Subcutaneous adipose tissue (tissue), 4 donors: ENCODE measurements around the gene CAVIN1. TPM values are rescaled to one million over a fixed set of nuclear protein-coding genes. Genes with fewer than 3 reads are reported as not detected.

Experiments
- CTCF ChIP-seq: fragments of 450-650 bp; IDR thresholded peaks from one replicate; pipeline ENCODE4 v1.5.1; 2016; ENCODE audit warnings: low read depth, mild to moderate bottlenecking, control low read depth, antibody characterized with exemption, moderate library complexity
- total RNA-seq, 4 donors: library from RNA; depleted of rRNA; stranded (reverse); fragments of >200 nt; gene quantifications; one replicate each; pipeline ENCODE4 v1.1.0, GENCODE V29; 2016

Gene CAVIN1
- total RNA-seq, 4 donors from 2014 or later, result 307 to 781 (median 518) TPM

- no peak for TF ChIP-seq CTCF
These were observed 1.3 kb downstream of the CAVIN1 start for GRCh38 chr17:42421507-42422338.

- TF ChIP-seq CTCF, result no peak
These were observed 1.9 kb downstream of the CAVIN1 start for GRCh38 chr17:42421136-42421506.

- no peak for TF ChIP-seq CTCF
These were observed 8.2 kb downstream of the CAVIN1 start for GRCh38 chr17:42414704-42415409.

GRCh38 chr17:42413464-42414040 lies 9.5 kb downstream of the CAVIN1 start:
- no peak for TF ChIP-seq CTCF

GRCh38 chr17:42411905-42412679 lies 11.0 kb downstream of the CAVIN1 start:
- TF ChIP-seq CTCF, result no peak

- no peak for TF ChIP-seq CTCF
These were observed 11.7 kb downstream of the CAVIN1 start for GRCh38 chr17:42411361-42411760.
